GM23338 (cell line): ENCODE data around the gene RIN3.

Source experiments
- EZH2 ChIP-seq: fragments of 200-600 bp; sonication (generic); IDR thresholded peaks from one replicate; pipeline ENCODE4 v1.8.0; 2017; ENCODE audit warnings: antibody characterized with exemption, mild to moderate bottlenecking, low read depth; ENCODE audit not compliant: unreplicated experiment
- EZH2phosphoT487 ChIP-seq: fragments of 200-600 bp; sonication (generic); IDR thresholded peaks from one replicate; pipeline ENCODE4 v1.8.1; 2018; ENCODE audit warnings: antibody characterized with exemption; ENCODE audit not compliant: unreplicated experiment
- JUNB ChIP-seq: IDR thresholded peaks from one replicate; pipeline ENCODE4 v1.6.1; 2016; ENCODE audit warnings: antibody characterized with exemption; ENCODE audit not compliant: unreplicated experiment
- POLR2AphosphoS5 ChIP-seq: IDR thresholded peaks from 2 replicates; pipeline ENCODE4 v1.6.1; 2016; ENCODE audit warnings: antibody characterized with exemption, low read depth
- TF ChIP-seq, protein P1 (sequence below), 2 experiments: fragments of 200-600 bp in 1 of 2; sonication (generic) in 1 of 2; conservative IDR thresholded peaks; 2 replicates each; pipeline versions ENCODE4 v1.5.1 to v1.6.1; 2016 to 2017; ENCODE audit warnings: antibody characterized with exemption in 2 of 2, low read depth in 2 of 2, mild to moderate bottlenecking in 2 of 2, moderate library complexity in 1 of 2
- TF ChIP-seq, protein P2 (sequence below): IDR thresholded peaks from one replicate; pipeline ENCODE4 v1.6.1; 2018; ENCODE audit warnings: antibody characterized with exemption; ENCODE audit not compliant: unreplicated experiment
- TF ChIP-seq, protein P3 (sequence below): IDR thresholded peaks from 2 replicates; pipeline ENCODE4 v1.6.1; 2016; ENCODE audit warnings: antibody characterized with exemption
- TF ChIP-seq, protein P4 (sequence below): fragments of 250-450 bp; sonication (Bioruptor Pico); IDR thresholded peaks from 2 replicates; pipeline ENCODE4 v1.5.0; 2020; ENCODE audit warnings: mild to moderate bottlenecking, moderate library complexity

DNA sequence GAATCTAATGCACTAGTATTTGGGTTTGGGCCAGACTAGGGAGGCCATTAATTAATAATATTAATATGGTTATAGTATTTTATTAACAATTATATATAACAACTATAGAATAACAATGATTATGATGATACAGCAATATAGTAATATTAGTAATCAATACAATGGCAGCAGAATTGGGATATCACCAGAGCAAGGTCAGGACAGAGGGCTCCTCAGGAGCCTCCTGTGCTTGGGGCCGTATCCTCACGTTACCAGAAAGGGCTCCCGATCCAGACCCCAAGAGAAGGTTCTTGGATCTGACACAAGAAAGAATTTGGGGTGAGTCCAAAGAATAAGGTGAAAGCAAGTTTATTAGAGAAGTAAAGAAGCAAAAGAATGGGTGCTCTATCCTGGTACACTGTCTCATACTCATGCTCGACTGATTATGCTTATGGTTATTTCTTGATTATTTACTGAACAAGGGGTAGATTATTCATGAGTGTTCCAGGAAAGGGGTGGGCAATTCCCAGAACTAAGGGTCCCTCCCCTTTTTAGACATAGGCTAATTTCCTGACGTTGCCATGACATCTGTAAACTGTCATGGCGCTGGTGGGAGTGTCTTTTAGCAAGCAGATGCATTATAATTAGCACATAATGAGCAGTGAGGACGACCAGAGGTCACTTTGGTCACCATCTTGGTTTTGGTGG lies 61.6 kb downstream of the RIN3 start:
- TF ChIP-seq POLR2AphosphoS5 (no peak), JUNB (no peak), EZH2 (no peak), EZH2phosphoT487 (no peak)
- TF ChIP-seq, protein P1, sequence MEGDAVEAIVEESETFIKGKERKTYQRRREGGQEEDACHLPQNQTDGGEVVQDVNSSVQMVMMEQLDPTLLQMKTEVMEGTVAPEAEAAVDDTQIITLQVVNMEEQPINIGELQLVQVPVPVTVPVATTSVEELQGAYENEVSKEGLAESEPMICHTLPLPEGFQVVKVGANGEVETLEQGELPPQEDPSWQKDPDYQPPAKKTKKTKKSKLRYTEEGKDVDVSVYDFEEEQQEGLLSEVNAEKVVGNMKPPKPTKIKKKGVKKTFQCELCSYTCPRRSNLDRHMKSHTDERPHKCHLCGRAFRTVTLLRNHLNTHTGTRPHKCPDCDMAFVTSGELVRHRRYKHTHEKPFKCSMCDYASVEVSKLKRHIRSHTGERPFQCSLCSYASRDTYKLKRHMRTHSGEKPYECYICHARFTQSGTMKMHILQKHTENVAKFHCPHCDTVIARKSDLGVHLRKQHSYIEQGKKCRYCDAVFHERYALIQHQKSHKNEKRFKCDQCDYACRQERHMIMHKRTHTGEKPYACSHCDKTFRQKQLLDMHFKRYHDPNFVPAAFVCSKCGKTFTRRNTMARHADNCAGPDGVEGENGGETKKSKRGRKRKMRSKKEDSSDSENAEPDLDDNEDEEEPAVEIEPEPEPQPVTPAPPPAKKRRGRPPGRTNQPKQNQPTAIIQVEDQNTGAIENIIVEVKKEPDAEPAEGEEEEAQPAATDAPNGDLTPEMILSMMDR (conservative IDR thresholded peaks at IDR 0.05; ENCODE audit: low read depth in 2 of 2), result no peak
- TF ChIP-seq, protein P2, sequence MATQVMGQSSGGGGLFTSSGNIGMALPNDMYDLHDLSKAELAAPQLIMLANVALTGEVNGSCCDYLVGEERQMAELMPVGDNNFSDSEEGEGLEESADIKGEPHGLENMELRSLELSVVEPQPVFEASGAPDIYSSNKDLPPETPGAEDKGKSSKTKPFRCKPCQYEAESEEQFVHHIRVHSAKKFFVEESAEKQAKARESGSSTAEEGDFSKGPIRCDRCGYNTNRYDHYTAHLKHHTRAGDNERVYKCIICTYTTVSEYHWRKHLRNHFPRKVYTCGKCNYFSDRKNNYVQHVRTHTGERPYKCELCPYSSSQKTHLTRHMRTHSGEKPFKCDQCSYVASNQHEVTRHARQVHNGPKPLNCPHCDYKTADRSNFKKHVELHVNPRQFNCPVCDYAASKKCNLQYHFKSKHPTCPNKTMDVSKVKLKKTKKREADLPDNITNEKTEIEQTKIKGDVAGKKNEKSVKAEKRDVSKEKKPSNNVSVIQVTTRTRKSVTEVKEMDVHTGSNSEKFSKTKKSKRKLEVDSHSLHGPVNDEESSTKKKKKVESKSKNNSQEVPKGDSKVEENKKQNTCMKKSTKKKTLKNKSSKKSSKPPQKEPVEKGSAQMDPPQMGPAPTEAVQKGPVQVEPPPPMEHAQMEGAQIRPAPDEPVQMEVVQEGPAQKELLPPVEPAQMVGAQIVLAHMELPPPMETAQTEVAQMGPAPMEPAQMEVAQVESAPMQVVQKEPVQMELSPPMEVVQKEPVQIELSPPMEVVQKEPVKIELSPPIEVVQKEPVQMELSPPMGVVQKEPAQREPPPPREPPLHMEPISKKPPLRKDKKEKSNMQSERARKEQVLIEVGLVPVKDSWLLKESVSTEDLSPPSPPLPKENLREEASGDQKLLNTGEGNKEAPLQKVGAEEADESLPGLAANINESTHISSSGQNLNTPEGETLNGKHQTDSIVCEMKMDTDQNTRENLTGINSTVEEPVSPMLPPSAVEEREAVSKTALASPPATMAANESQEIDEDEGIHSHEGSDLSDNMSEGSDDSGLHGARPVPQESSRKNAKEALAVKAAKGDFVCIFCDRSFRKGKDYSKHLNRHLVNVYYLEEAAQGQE, result no peak
- TF ChIP-seq, protein P3, sequence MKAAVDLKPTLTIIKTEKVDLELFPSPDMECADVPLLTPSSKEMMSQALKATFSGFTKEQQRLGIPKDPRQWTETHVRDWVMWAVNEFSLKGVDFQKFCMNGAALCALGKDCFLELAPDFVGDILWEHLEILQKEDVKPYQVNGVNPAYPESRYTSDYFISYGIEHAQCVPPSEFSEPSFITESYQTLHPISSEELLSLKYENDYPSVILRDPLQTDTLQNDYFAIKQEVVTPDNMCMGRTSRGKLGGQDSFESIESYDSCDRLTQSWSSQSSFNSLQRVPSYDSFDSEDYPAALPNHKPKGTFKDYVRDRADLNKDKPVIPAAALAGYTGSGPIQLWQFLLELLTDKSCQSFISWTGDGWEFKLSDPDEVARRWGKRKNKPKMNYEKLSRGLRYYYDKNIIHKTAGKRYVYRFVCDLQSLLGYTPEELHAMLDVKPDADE, result no peak
- TF ChIP-seq, protein P4, sequence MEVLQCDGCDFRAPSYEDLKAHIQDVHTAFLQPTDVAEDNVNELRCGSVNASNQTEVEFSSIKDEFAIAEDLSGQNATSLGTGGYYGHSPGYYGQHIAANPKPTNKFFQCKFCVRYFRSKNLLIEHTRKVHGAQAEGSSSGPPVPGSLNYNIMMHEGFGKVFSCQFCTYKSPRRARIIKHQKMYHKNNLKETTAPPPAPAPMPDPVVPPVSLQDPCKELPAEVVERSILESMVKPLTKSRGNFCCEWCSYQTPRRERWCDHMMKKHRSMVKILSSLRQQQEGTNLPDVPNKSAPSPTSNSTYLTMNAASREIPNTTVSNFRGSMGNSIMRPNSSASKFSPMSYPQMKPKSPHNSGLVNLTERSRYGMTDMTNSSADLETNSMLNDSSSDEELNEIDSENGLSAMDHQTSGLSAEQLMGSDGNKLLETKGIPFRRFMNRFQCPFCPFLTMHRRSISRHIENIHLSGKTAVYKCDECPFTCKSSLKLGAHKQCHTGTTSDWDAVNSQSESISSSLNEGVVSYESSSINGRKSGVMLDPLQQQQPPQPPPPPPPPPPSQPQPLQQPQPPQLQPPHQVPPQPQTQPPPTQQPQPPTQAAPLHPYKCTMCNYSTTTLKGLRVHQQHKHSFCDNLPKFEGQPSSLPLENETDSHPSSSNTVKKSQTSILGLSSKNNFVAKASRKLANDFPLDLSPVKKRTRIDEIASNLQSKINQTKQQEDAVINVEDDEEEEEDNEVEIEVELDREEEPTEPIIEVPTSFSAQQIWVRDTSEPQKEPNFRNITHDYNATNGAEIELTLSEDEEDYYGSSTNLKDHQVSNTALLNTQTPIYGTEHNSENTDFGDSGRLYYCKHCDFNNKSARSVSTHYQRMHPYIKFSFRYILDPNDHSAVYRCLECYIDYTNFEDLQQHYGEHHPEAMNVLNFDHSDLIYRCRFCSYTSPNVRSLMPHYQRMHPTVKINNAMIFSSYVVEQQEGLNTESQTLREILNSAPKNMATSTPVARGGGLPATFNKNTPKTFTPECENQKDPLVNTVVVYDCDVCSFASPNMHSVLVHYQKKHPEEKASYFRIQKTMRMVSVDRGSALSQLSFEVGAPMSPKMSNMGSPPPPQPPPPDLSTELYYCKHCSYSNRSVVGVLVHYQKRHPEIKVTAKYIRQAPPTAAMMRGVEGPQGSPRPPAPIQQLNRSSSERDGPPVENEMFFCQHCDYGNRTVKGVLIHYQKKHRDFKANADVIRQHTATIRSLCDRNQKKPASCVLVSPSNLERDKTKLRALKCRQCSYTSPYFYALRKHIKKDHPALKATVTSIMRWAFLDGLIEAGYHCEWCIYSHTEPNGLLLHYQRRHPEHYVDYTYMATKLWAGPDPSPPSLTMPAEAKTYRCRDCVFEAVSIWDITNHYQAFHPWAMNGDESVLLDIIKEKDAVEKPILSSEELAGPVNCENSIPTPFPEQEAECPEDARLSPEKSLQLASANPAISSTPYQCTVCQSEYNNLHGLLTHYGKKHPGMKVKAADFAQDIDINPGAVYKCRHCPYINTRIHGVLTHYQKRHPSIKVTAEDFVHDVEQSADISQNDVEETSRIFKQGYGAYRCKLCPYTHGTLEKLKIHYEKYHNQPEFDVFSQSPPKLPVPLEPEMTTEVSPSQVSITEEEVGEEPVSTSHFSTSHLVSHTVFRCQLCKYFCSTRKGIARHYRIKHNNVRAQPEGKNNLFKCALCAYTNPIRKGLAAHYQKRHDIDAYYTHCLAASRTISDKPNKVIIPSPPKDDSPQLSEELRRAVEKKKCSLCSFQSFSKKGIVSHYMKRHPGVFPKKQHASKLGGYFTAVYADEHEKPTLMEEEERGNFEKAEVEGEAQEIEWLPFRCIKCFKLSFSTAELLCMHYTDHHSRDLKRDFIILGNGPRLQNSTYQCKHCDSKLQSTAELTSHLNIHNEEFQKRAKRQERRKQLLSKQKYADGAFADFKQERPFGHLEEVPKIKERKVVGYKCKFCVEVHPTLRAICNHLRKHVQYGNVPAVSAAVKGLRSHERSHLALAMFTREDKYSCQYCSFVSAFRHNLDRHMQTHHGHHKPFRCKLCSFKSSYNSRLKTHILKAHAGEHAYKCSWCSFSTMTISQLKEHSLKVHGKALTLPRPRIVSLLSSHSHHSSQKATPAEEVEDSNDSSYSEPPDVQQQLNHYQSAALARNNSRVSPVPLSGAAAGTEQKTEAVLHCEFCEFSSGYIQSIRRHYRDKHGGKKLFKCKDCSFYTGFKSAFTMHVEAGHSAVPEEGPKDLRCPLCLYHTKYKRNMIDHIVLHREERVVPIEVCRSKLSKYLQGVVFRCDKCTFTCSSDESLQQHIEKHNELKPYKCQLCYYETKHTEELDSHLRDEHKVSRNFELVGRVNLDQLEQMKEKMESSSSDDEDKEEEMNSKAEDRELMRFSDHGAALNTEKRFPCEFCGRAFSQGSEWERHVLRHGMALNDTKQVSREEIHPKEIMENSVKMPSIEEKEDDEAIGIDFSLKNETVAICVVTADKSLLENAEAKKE (CRISPR knock-in tag), result no peak
